Skin of body (tissue), 2 donors: ENCODE data around the gene GLIS2. TPM values are rescaled to one million over a fixed set of nuclear protein-coding genes. Genes with fewer than 3 reads are reported as not detected.
A peak's percentile ranks its signal among the peaks of the same experiment; 100 is the strongest.

Source experiments
- DNase-seq: peaks from one replicate; lab custom pipeline; 2025; lab: John Stamatoyannopoulos, UW
- total RNA-seq: library from RNA; depleted of rRNA; stranded (reverse); fragments of >200 nt; gene quantifications from one replicate; pipeline ENCODE4 v1.2.3, GENCODE V29; 2014

GLIS2 gene
- total RNA-seq, 1 donor from 2014 or later = 4.4 TPM

GRCh38 chr16:4319454-4320421 is 3.9 kb downstream of the GLIS2 start:
- no peak for DNase-seq

DNA sequence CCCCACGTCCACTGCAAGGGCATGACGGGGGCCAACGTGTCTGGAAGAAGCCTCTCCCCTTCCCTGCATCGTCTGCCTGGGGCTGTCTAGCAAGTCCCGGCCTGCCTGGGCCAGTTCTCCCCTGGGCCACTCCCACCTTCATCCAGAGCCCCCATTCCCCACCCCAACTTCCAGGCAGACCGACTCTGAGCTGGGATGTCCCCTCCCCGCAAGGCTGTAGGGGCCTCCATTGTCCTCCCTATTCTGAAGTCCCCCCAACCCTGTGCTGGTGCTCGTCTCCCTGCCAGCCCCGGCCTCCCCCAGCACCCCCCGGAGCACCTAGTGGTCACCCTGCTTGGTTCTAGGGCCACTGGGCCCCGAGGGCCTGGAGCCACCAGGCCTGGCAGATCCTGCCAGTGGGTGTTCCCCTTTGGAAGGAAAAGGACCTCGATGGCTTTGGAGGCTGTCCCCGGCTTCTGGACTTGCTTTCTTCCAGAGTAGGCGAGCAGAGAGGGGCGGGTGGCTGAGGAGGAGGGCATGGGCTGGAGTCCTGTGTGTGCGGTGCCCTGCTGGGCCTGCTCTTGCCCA is 4.8 kb downstream of the GLIS2 start:
- no peak for DNase-seq

DNA sequence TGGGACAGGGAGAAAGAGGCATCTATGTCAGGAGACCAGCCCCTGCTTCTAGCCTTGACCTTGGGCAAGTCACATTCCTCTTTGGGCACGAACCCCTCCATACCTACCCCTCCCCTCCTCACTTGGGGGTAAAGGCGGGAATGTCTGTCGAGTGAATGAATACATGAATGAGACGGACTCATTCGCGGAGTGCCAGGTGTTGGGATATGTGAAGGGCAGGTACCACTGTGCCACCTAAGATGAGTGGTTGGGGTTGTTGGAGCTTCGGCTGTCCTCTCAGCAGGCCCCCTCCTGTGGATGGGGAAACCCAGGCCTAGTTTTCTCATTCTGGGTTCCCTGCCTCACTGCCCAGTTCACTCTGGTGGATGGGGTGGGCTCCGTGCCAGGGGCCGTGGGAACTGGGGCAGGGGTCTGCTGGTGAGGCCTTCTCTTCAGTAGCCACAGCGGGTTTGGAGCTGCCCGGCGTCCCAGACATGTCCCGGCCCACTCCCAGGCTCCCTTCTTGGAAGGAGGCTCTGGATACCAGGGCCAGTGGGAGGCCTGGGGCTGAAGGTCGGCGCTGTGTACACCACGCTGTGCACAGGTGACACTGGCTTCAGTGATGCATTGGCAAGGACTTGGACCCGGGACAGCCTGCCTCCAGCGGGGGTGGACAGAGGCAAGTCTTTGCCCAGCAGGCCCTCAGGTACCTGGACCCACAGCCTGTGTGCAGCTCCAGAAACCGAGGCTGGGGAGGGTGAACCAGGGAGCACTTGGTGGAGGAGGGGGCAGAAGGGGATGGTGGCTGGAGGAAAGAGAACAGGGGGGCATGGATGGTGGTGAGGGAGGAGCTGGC is 5.6 kb downstream of the GLIS2 start:
- no peak for DNase-seq

- DNase-seq = no peak
These were observed 6.5 kb downstream of the GLIS2 start for GRCh38 chr16:4322121-4323052.

DNA sequence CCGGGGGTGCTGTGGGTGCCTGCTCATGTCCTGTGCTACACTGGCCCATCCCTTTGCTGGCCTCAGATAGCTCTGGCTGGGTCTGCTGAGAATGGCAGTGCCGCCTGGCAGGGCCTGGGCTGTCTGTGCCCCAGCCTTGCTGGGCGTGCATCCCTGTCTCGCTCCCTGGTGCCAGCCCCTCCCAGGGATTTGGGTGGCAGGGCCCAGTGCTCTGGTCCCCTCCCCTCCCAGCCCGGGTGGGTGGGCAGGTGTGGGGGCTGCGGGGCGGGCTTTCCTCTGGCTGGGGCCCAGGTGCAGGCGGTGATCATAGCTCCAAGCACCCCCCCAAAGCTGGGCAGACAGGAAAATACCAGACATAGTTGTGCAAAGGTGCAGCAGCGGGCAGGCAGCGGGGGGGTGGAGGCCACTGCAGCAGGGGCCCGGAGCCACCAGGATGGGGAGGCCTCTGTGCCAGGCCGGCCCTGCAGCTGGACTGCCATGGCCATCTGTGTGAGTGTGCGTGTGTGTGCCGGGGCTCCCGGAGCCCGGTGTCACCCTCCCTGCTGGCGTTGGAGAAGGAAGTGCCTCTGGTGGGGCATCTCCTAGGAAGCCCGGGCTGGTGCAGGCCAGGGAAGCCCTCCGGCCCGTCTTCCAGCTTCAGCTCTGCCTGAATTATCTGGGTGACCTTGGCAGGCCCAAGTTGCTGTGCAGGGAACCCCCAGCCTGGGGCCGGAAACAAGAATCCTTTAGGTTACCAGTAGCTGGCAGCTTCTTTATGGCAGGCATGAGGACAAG is 7.4 kb downstream of the GLIS2 start:
- DNase-seq = no peak

DNA sequence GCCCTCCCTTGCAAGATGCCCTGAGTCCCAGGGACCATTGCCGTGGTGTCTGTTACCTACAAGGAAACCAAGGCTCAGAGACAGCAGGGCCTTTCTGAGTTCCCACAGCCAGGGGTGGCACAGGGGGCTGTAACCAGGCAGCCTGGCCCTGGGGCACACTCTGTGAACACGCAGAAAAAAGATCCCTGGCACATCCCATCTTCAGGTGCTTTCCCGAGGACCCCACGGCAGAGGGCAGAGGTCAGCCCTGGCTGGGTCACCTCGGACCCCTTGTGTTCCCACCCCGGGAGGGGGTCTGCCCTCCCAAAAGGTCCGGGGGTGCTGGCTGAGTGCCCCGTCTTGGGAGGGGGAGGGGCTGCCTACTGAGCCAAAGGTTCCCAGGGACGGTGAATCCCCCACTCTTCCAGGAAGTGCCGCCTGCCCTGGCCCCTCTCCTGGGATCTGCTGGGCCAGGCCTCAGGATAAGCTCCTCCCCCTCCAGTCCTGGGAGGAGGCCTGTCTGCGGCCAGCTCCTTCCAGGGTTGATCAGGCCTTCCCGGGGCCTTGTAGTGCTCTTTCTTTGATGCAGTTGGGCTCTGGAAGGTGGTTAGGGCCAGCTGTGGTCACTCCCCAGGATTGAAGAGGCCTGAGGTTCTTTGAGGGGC is 8.1 kb downstream of the GLIS2 start:
- DNase-seq = no peak

DNA sequence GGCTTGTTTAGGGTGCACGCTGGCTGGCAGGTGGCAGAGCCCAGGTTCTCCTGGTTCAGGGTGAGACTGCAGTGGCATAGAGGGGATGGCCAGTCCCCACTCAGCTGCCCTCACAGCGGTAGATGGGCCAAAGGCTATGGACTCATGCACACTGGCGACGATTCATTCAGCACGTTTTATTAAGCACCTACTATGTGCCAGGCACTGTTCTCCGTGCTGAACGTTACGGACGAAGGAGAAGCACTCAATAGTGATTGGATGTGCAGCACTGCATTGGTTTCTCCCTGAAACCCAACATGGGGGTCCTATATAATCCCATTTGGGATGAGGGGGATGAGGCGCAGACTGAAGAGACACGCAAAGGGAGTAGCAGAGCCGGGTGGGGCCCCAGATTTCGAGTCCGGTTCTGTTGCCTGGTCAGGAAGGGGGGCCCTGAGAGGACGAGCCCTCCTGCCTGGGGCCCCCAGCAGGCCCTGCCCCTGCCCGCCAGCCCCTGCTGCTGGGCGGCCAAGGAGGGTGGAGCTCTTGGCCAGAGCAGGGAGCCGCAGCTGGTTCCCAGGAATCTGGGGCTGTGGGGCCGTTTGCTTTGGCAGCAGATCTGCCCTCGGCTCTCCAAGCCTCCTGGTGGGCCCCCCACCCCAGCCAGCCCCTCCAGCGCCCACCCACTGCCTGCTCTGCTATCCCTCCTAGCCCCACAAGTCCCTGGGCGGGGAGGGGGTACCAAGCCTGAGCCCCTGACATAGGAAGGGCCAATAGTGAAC is 8.8 kb downstream of the GLIS2 start:
- peak; percentile 23 for DNase-seq

GRCh38 chr16:4325253-4325758 is 9.4 kb downstream of the GLIS2 start:
- DNase-seq = no peak

- DNase-seq = no peak
These were observed 11.6 kb downstream of the GLIS2 start for GRCh38 chr16:4327386-4328045.

DNA sequence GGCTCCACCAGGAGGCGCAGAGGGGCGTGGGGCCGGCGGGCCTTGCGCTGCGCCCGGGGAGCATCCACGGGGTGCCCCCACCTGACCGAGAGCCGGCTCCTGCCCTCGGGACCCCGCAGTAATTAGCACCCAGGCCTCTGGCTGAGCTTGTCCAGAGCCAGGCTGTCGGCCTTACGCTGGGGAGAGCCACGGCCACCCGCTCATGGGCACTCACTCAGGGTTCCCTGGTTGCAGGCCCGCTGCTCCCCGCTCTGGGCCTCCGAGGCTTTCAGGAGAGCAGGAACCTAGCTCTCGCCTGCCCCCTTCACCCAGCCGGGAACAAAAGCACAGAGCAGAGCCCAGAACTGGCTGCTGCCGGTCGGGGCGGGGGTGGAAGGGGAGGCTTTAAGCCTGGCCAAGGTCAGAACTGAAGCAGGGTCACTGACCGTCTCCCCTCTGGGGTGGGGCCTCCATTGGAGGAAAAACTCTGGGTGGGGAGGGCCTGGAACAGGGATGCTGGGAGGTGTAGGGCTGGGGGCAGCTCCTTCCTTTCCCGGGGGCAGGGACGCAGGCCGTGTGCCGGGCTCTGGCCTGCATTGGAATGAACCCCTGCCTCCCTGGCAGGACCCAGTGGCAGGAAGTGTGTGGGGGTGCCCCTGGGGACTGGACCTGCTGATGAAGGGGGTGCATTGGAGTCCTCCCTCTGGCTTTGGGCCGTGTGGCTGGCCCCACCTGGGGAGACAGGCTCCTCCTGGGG is 12.3 kb downstream of the GLIS2 start:
- DNase-seq = peak; percentile 63

DNA sequence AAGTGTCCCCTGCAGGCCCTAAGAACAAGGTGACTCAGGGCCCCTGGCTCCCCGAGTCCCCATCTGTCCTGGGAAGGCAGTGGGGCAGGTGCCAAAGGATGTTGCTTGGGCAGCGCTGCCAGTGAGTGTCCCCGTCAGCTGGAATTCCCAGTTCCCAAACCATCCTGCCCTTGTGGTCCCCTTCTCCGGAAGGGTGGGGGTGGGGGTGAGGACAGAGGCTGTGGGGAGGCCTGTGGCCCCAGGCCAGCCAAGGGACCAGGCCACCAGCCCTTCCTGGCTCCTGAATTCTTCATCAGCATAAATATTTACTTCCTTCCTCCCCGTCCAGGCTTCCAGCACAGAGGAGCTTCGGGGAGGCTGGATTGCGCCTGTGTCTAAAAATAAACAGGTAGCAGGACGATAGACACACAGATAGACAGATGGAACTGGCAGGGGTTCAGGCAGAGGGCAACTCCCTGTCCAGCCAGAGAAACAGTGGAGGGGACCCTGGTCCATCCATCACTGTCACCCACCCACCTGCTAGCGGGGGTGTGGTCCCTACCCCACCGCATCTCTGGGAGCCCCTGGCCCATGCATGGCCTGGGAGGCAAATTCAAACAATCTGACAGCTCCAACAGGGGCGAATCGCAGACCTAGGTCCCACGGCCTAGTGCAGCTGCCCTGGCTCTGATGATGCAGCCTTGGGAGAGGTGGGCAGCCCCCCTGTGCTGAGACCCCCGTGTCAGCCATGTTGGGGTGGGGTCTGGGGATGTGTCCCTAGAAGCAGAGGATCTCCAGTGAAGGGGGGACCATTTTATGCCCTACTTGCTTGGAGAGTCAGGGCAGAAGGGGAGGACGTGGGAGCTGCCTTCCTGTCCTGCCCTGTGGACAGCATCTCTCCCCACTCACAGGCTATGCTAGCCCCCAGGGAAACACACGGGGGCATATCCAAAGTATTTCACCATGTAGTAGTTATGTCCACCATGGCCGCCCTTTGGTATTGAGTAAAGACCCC is 13.2 kb downstream of the GLIS2 start:
- no peak for DNase-seq

DNA sequence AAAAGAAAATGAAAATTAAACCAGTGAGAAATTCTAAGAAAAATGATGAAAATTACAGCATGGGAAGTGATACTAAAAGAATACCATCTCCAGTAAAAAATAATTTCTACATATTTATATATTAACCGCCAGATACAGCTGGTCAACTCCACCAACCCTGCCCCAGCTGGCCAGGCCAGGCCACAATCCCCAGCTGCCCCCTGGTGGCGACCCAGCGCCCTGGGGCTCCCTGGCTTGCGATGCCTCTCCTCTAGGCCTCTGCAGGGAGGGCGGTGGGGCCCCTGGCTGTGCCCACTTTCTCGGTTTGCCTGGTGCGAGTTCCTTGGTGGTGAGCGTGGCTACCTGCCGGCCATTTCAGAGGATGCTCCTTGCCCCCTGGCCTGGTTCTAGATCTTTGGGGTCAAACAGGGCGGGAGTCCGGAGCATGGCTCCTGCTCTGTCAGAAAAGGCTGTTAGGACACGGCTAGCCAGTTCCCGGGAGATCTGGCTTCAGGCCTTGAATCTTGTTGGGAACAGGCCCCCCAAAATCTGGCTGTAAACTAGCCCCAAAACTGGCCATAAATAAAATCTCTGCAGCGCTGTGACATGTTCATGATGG is 14.5 kb downstream of the GLIS2 start:
- no peak for DNase-seq

DNA sequence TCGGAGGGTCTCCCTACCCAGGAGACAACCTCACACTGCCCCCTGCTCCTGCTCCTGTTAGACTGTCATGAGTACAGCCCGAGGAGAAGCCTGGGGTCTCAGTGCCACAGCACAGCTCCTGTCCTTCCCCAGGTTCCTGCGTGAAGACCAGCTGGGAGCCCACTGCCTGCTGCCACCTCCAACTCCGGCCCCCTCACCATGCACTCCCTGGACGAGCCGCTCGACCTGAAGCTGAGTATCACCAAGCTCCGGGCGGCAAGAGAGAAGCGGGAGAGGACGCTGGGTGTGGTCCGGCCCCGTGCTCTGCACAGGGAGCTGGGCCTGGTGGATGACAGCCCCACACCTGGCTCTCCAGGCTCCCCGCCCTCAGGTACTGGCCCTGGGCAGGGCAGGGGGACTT is 16.2 kb downstream of the GLIS2 start:
- DNase-seq = no peak

DNA sequence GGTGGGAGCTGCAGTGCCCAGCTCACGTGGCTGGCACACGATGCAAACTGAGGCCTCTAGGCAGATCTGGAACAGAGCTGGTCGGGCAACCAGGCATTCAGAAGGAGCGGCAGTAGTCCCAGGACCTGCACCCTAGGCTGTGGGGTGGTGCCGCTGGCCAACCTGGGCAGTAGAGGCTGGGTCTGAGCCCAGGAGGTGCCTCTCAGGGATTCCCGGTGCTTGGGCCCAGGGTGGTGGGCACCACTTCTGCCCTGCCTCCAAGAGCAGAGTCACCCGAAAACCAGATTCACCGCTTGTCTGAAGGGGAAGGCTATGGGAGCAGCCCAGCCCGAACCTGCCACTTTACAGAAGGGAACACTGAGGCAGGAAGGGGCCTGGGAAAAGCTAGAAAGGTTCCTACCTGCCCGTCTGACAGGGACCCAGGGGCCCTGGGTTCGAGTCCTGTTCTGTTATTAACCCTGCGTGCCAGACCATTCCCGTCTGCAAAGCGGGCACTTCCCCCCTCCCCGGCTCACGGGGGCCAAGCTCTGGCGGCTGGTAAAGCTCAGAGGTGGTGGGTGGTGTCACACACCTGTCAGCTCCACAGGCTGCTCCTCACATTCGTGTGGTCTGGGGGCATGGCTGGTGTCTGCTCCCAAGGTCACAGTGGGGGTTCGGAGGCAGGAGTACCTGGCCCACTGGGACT is 16.9 kb downstream of the GLIS2 start:
- no peak for DNase-seq

- no peak for DNase-seq
These were observed 17.4 kb downstream of the GLIS2 start for GRCh38 chr16:4333308-4333638.
